Measurements from ENCODE around the gene NEK10. TPM values are rescaled to one million over a fixed set of nuclear protein-coding genes. Genes with fewer than 3 reads are reported as not detected.
A peak's percentile ranks its signal among the peaks of the same experiment; 100 is the strongest.
"Not testable (repeated sequence)": the region's sequence is repeated elsewhere in the genome, so short reads cannot be mapped to it uniquely, and the experiment has no call there.

NEK10 gene
- total RNA-seq, 1 experiment from 2014 or later = 1.4 TPM

- DNase-seq (ENCODE audit: low read depth) = no peak
These were observed 52.1 kb downstream of the NEK10 start for GRCh38 chr3:27317096-27317495.

GRCh38 chr3:27315003-27315402 lies 54.2 kb downstream of the NEK10 start:
- DNase-seq (ENCODE audit: low read depth) = no peak

- peak; percentile 82 for DNase-seq (ENCODE audit: low read depth)
These were observed 57.0 kb downstream of the NEK10 start for GRCh38 chr3:27312044-27312668.

- peak; percentile 97 for DNase-seq (ENCODE audit: low read depth)
These were observed 57.8 kb downstream of the NEK10 start for GRCh38 chr3:27311400-27311799.

GRCh38 chr3:27310688-27311087 lies 58.5 kb downstream of the NEK10 start:
- peak; percentile 24 for DNase-seq (ENCODE audit: low read depth)

- no peak for DNase-seq (ENCODE audit: low read depth)
These were observed 61.6 kb downstream of the NEK10 start for GRCh38 chr3:27307566-27307965.

- DNase-seq (ENCODE audit: low read depth) = no peak
These were observed 66.3 kb downstream of the NEK10 start for GRCh38 chr3:27302891-27303290.

GRCh38 chr3:27298981-27299380 lies 70.2 kb downstream of the NEK10 start:
- not testable (repeated sequence) for DNase-seq (ENCODE audit: low read depth)

- peak; percentile 77 for DNase-seq (ENCODE audit: low read depth)
These were observed 75.2 kb downstream of the NEK10 start for GRCh38 chr3:27293939-27294338.

- no peak for DNase-seq (ENCODE audit: low read depth)
These were observed 78.4 kb downstream of the NEK10 start for GRCh38 chr3:27290760-27291159.

- DNase-seq (ENCODE audit: low read depth) = no peak
These were observed 79.3 kb downstream of the NEK10 start for GRCh38 chr3:27289769-27290413.

GRCh38 chr3:27287052-27287451 lies 82.1 kb downstream of the NEK10 start:
- DNase-seq (ENCODE audit: low read depth) = no peak

- not testable (repeated sequence) for DNase-seq (ENCODE audit: low read depth)
These were observed 82.7 kb downstream of the NEK10 start for GRCh38 chr3:27286467-27286866.

- DNase-seq (ENCODE audit: low read depth) = no peak
These were observed 83.5 kb downstream of the NEK10 start for GRCh38 chr3:27285668-27286067.

- no peak for DNase-seq (ENCODE audit: low read depth)
These were observed 87.5 kb downstream of the NEK10 start for GRCh38 chr3:27281671-27282150.

GRCh38 chr3:27279123-27279522 lies 90.1 kb downstream of the NEK10 start:
- DNase-seq (ENCODE audit: low read depth) = peak; percentile 1

- DNase-seq (ENCODE audit: low read depth) = no peak
These were observed 90.7 kb downstream of the NEK10 start for GRCh38 chr3:27278383-27279055.

- DNase-seq (ENCODE audit: low read depth) = no peak
These were observed 93.7 kb downstream of the NEK10 start for GRCh38 chr3:27275441-27275990.

- no peak for DNase-seq (ENCODE audit: low read depth)
These were observed 97.3 kb downstream of the NEK10 start for GRCh38 chr3:27271890-27272289.

GRCh38 chr3:27254896-27255295 lies 114.3 kb downstream of the NEK10 start:
- DNase-seq (ENCODE audit: low read depth) = no peak

GRCh38 chr3:27253831-27254230 lies 115.4 kb downstream of the NEK10 start:
- peak; percentile 57 for DNase-seq (ENCODE audit: low read depth)

GRCh38 chr3:27253391-27253790 lies 115.8 kb downstream of the NEK10 start:
- DNase-seq (ENCODE audit: low read depth) = no peak

GRCh38 chr3:27252646-27253045 lies 116.5 kb downstream of the NEK10 start:
- no peak for DNase-seq (ENCODE audit: low read depth)
